MCF 10A (cell line): ENCODE data around the gene PTN. TPM values are rescaled to one million over a fixed set of nuclear protein-coding genes. Genes with fewer than 3 reads are reported as not detected.

Experiments used
- BruUV-seq: library from RNA; stranded (reverse); fragments of 400-500 nt; replicated peaks from 2 replicates; lab custom pipeline; 2021; lab: Mats Ljungman, UMichigan
- CTCF ChIA-PET: fragments of 300-600 bp; sonication (Branson Sonifier 250); formaldehyde crosslinking; extraction: SDS; loops from one replicate; lab custom pipeline; 2021; ENCODE audit warnings: antibody characterized with exemption, inconsistent platforms; lab: Yijun Ruan, JAX
- POLR2A ChIA-PET: fragments of 300-600, 350-650 bp; sonication (Branson Sonifier 250); formaldehyde crosslinking; extraction: SDS; loops from one replicate; lab custom pipeline; 2020; ENCODE audit warnings: antibody characterized with exemption, inconsistent platforms; lab: Yijun Ruan, JAX
- DNase-seq: peaks from one replicate; pipeline ENCODE4 v3.0.0-alpha.2; 2018; ENCODE audit not compliant: unreplicated experiment
- H3K27ac Mint-ChIP-seq: one replicate; pipeline ENCODE4 v1.8.0; 2022; ENCODE audit warnings: mild to moderate bottlenecking, low read depth, mixed read lengths; ENCODE audit not compliant: unreplicated experiment
- H3K27me3 Mint-ChIP-seq: one replicate; pipeline ENCODE4 v1.8.0; 2022; ENCODE audit warnings: mixed read lengths; ENCODE audit not compliant: insufficient read depth, unreplicated experiment
- H3K36me3 Mint-ChIP-seq: one replicate; pipeline ENCODE4 v1.8.0; 2022; ENCODE audit warnings: mild to moderate bottlenecking, moderate library complexity, mixed read lengths; ENCODE audit not compliant: insufficient read depth, unreplicated experiment
- H3K4me1 Mint-ChIP-seq: one replicate; pipeline ENCODE4 v1.8.0; 2022; ENCODE audit warnings: mixed read lengths; ENCODE audit not compliant: insufficient read depth, unreplicated experiment
- H3K4me3 Mint-ChIP-seq: one replicate; pipeline ENCODE4 v1.8.0; 2022; ENCODE audit warnings: mild to moderate bottlenecking, moderate library complexity, mixed read lengths; ENCODE audit not compliant: unreplicated experiment
- H3K9me3 Mint-ChIP-seq: one replicate; pipeline ENCODE4 v1.8.0; 2022; ENCODE audit warnings: mixed read lengths; ENCODE audit not compliant: unreplicated experiment
- CTCF ChIP-seq: fragments of 200-600 bp; IDR thresholded peaks from one replicate; pipeline ENCODE4 v1.8.0; 2022; ENCODE audit warnings: antibody characterized with exemption, mild to moderate bottlenecking; ENCODE audit not compliant: unreplicated experiment
- intact Hi-C: fragments of 100-400 bp; cut with micrococcal nuclease; formaldehyde crosslinking; loops from 2 replicates; pipeline ENCODE4 v1.14.1; 2022
- total RNA-seq: library from RNA; stranded (reverse); gene quantifications from 2 replicates; pipeline ENCODE4 v1.2.3, GENCODE V29; 2022

PTN gene
- total RNA-seq, 1 experiment from 2014 or later: 0.26 TPM

- DNase-seq: no peak
- H3K27me3 Mint-ChIP-seq: no peaks in the 10 kb centered on the region
- no peaks in the 10 kb centered on the region for H3K9me3 Mint-ChIP-seq
- CTCF ChIA-PET: no interaction called here
- BruUV-seq: no TSS peak
- H3K36me3 Mint-ChIP-seq: no peaks in the 10 kb centered on the region
- TF ChIP-seq CTCF: no peak
- H3K4me1 Mint-ChIP-seq: no peaks in the 10 kb centered on the region
- POLR2A ChIA-PET: no interaction called here
- intact Hi-C loops: no loop called here
- no peak overlapping the region for H3K27ac Mint-ChIP-seq
- no peak overlapping the region for H3K4me3 Mint-ChIP-seq
These were observed 80.9 kb downstream of the PTN start for GRCh38 chr7:137262599-137262998.

- peaks cover 4% of the 10 kb centered on the region for H3K9me3 Mint-ChIP-seq
- no peak for TF ChIP-seq CTCF
- intact Hi-C loops: no loop called here
- H3K27ac Mint-ChIP-seq: no peak overlapping the region
- POLR2A ChIA-PET: no interaction called here
- H3K36me3 Mint-ChIP-seq: no peaks in the 10 kb centered on the region
- no peak overlapping the region for H3K4me3 Mint-ChIP-seq
- no peaks in the 10 kb centered on the region for H3K4me1 Mint-ChIP-seq
- CTCF ChIA-PET: interaction anchor here (0.7 to 1.0 kb wide), 3 partner anchors 29 to 196 kb away, joined by 3 to 4 read pairs (median 3); no protein-coding TSS in a partner anchor
- BruUV-seq: no TSS peak
- peaks cover 10% of the 10 kb centered on the region for H3K27me3 Mint-ChIP-seq
- DNase-seq: no peak
These were observed 85.0 kb downstream of the PTN start for GRCh38 chr7:137258552-137258951.

- no TSS peak for BruUV-seq
- POLR2A ChIA-PET: no interaction called here
- H3K9me3 Mint-ChIP-seq: peaks cover 7% of the 10 kb centered on the region
- H3K27ac Mint-ChIP-seq: no peak overlapping the region
- no peak overlapping the region for H3K4me3 Mint-ChIP-seq
- intact Hi-C loops: no loop called here
- DNase-seq: no peak
- CTCF ChIA-PET: no interaction called here
- no peaks in the 10 kb centered on the region for H3K36me3 Mint-ChIP-seq
- peaks cover 36% of the 10 kb centered on the region for H3K27me3 Mint-ChIP-seq
- no peaks in the 10 kb centered on the region for H3K4me1 Mint-ChIP-seq
- TF ChIP-seq CTCF: no peak
These were observed 88.8 kb downstream of the PTN start for GRCh38 chr7:137254766-137255165.

DNA sequence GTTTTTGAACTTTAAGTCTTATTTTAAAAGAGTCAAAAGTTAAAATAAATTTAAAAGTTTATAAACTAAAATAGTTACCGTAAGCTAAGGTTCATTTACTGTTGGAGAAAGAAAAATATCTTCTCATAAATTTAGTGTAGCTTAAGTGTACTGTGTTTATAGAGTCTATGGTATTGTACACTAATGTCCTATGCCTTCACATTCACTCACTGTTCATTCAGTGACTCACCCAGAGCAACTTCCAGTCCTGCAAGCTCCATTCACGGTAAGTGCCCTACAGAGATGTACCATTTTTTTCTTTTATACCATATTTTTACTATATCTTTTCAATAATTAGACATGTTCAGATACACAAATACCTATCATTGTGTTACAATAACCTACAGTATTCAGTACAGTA is 97.6 kb downstream of the PTN start:
- Mint-ChIP-seq H3K4me3 (no peak overlapping the region), H3K9me3 (no peaks in the 10 kb centered on the region), H3K27me3 (peaks cover 19% of the 10 kb centered on the region), H3K36me3 (no peaks in the 10 kb centered on the region), H3K4me1 (no peaks in the 10 kb centered on the region), H3K27ac (no peak overlapping the region)
- no peak for DNase-seq
- POLR2A ChIA-PET: interaction anchor here (0.6 kb wide), 1 partner anchor 322 kb away, joined by 4 read pairs; no protein-coding TSS in a partner anchor
- BruUV-seq: no TSS peak
- no peak for TF ChIP-seq CTCF
- CTCF ChIA-PET: interaction anchor here (0.6 kb wide), 1 partner anchor 143 kb away, joined by 4 read pairs; no protein-coding TSS in a partner anchor
- intact Hi-C loops: no loop called here
